SHP77 (cell line): Measurements from ENCODE around the gene FSHR.

Source experiments
- DNase-seq, 2 experiments: peaks; one replicate each; lab custom pipeline; 2025; lab: John Stamatoyannopoulos, UW

The FSHR gene

DNA sequence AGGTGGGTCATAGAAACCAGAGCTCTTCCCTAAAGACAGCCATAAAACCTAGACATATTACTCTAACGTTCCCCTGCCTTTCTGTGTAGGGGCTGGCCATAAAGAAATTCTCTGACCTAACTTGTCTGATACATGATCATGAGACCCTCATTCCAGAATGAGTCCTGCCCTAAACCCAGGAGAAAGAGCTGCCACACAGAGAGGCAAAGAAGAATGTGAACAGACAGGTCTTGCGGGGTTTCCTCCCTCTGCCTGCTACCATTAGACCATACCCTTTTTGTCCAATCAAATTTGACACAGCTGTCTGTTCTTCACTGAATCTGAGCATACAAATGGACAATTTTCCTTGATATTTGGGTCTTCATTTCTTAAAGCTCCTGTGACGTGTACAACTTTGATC is 200.0 kb downstream of the FSHR start:
- DNase-seq: no peak

DNA sequence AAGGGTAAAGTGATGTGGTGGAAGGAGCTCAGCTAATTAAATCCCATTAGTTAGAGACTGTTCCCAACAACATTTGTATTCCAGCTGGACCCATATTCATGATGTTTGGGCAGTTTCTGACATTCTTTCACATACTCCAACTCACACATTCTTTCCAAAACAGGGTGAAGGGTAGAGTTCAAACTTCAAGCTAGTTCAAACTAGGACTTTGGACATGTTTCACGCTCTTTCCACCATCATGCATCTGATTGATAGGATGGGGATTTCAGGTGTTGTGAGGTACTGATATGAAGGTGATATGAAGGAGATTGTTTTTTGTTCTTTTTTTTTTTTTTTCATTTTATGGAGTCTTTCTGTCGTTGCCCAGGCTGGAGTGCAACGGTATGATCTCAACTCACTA is 201.7 kb downstream of the FSHR start:
- no peak for DNase-seq

- no peak for DNase-seq
Observed at GRCh38 chr2:48952143-48952542, 202.2 kb downstream of the FSHR start.

- DNase-seq: no peak
Observed at GRCh38 chr2:48948400-48949125, 205.8 kb downstream of the FSHR start.

- DNase-seq: peak; percentile 24 to 30
Observed at GRCh38 chr2:48946449-48947048, 207.8 kb downstream of the FSHR start.

DNA sequence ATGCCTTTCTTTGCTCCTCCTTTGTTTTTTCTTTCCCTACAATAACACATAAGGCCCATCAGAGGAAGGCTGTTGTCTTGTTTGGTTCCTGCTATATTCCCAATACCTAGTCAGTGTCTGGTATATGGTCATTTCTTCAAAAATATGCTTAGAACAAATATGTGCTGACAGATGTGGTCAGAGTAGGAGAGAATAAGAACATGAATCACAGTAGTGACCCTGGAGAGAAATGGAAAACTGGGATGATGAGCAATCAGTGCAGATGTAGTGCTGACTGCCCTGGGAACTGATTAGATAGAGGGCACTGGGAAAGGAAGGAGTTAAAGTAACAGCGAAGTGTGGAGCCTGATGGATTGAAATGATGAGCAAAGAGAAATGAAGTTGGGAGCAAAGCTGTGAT is 209.4 kb downstream of the FSHR start:
- no peak for DNase-seq

DNA sequence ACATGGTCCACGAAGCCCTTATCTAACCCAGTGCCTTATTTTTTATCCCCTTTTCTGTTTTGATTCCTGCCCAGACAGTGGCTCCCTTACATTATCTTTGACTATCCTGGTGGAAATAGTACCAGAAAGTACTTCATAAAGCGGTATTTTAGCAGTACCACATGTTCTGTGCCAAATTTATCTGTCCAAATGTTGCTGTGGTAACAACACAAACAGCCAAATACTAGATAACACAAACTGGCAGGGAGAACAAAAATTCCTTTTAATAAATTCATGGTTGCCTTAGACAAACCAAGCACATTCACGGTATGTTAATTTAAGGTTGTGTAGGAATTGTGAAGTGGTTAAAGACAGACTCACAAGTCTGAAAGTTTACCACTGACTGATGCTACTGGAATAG is 210.9 kb downstream of the FSHR start:
- DNase-seq: no peak

DNA sequence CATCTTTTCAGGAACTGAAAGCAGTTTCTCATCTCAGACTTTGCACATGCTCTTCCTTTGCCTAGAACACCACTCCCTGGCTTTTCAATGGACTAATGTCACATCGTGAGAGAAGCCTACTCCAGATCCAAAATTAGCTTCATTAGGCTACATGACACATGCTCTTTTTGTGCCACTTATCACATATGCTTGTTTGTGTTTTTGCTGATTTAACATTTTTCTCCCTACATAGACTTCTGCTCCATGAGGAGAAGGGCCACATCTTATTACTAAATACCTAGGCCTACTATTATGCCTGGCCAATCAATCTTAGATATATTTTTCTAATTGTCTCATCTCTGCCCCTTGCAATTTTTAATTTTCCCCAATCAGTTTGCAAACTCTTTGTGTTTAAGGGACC is 212.4 kb downstream of the FSHR start:
- DNase-seq: no peak

- no peak for DNase-seq
Observed at GRCh38 chr2:48941456-48941855, 212.9 kb downstream of the FSHR start.

GRCh38 chr2:48940606-48941005 is 213.7 kb downstream of the FSHR start:
- no peak for DNase-seq

- DNase-seq: no peak
Observed at GRCh38 chr2:48939232-48939631, 215.1 kb downstream of the FSHR start.

DNA sequence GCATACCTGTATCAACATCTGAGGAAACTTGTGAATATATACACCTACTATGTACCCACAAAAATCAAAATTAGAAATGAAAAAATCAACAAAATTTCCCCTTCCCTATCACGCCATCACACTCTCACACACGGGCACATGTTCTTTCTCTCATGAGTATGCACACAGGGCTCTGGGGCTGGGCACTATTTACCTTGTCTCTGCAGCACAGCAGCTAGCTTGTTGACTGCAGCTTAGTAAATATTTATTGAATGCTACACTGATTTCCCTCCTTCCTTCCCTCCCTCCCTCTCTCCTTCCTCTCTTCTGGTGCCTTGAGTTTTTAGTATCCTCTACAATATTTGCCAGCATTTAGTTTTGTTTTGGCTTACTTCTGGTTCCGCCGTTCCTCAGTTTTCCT is 216.1 kb downstream of the FSHR start:
- DNase-seq: no peak

DNA sequence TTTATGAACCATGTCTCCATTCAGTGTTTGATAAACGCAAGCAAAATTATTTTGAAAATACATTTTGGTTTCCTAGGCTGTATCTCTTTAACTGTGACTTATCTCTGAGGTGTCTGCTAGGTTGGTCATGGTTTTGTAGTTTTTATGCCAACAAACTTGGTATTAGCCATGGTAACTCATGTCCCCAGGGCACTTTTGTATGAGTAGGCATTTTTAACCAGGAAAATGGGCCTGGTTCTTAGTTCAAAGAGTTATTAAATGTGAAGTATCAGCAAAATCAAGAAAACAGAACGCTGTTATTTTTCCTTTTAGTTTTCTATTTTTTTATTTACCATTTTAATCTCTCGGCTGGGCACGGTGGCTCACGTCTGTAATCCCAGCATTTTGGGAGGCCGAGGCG is 219.5 kb downstream of the FSHR start:
- DNase-seq: no peak

- DNase-seq: no peak
Observed at GRCh38 chr2:48933828-48934497, 220.4 kb downstream of the FSHR start.

DNA sequence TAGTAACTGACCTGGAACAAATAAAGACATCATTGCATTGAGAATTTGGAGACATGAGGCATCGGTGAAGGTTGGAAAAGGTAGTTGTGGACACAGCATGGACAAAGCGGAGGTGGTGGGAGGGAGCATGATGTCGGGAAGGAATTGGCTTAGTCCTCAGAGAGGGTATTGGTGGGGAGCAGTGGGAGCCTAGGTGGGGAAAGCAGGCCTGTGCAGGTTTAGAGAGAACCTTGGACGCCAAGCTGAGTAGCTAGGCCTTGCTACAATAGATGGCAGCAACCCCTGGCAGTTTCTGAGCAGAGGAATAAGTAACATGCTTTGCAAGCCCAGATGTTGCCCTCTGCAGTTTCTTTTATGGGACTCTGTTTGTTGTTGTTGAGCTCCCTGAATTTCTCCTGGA is 221.6 kb downstream of the FSHR start:
- no peak for DNase-seq

GRCh38 chr2:48929571-48930301 is 224.6 kb downstream of the FSHR start:
- DNase-seq: no peak

DNA sequence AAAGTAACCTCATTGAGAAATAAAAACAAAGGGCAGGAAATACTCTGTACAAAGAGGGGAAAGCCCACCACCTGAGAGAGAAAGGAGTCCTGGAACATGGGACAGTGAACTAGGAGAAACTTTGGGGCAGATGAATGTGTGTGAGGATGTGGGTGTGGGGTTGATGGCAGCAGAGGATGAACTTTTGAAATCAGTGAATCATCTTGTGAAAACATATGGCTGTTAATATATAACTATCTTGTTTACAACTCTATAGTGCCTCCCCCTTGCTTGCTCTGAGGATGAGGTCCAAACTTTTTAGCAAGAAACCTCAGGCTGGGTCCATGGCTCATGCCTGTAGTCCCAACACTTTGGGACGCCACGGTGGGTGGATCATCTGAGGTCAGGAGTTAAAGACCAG is 227.0 kb downstream of the FSHR start:
- DNase-seq: no peak

- DNase-seq: no peak
Observed at GRCh38 chr2:48915884-48916283, 238.4 kb downstream of the FSHR start.

GRCh38 chr2:48915227-48915626 is 239.1 kb downstream of the FSHR start:
- DNase-seq: no peak

- no peak for DNase-seq
Observed at GRCh38 chr2:48914477-48915089, 239.7 kb downstream of the FSHR start.
